Cardiac septum (tissue), 1 donor: ENCODE measurements around the gene TRAPPC2B. TPM values are rescaled to one million over a fixed set of nuclear protein-coding genes. Genes with fewer than 3 reads are reported as not detected.
"Not testable (repeated sequence)": the region's sequence is repeated elsewhere in the genome, so short reads cannot be mapped to it uniquely, and the experiment has no call there.

Experiments
- DNase-seq: peaks from one replicate; pipeline ENCODE4 v3.0.0-alpha.2; 2020; ENCODE audit warnings: low spot score
- intact Hi-C: fragments of 100-400 bp; cut with DNase I; formaldehyde crosslinking; loops from one replicate; pipeline ENCODE4 v1.14.0; 2022
- total RNA-seq: library from RNA; stranded (reverse); fragmentation: NEBNext Ultra II Directional; extraction: Animal tissue kit (Norgen Biotek cat#: 25700); gene quantifications from one replicate; pipeline ENCODE4 v1.2.1, GENCODE V29; 2021
- donor health status: DM: no; HTN: no; CAD: no.

The TRAPPC2B gene
- total RNA-seq, 1 donor from 2014 or later: 10.2 TPM

DNA sequence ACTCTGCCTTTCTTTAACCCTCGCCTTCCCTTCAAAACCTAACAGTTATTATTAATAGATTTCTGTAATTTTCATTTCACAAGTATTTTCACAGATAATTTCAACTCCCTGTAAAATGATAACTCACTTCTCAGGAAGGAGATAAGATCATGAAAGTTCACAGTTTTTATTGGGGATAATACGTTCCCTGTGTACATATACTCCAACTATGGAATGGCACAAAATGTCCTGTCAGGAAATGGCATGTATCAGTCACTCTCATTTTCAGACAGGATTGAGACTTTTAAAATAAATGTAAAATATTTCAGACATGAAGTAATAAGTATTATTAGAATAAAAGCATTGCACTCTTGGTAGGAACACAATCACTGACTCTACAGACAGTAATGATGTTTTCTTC, 932 bp upstream of the TRAPPC2B start:
- intact Hi-C loops: loop anchor here (2.0 to 5.0 kb wide), 2 partner anchors 26 to 40 kb away; partner anchors contain the start of genes ZNF543 and ZNF548
- no peak for DNase-seq

DNA sequence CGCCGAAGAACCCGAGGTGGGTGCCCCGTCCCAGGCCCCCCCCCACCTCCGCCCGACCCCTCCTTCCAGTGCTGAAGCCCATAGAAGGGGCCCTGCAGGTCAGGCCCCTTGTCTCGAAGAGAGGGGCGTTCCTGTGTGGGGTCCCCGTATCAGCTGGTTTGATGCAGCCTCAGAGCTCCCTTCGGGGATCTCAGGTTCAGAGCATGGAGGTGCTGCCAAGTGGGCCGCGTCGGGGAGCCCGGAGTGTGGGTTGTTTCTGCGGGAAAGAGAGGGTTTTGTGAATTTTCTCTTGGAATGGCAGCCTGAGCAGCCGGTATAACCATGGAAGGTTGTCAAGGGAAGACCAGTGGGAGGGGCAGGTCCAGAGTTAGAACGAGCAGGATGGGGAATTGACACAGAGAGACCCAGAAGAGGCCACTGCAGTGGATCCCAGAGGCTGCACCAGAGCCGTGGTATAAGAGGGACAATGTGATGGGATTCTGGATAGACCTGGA, 384 bp downstream of the TRAPPC2B start:
- intact Hi-C loops: loop anchor here (1.0 to 5.0 kb wide), 3 partner anchors 25 to 83 kb away; partner anchors contain the start of genes ZNF460, ZNF543 and ZNF548
- DNase-seq: no peak

DNA sequence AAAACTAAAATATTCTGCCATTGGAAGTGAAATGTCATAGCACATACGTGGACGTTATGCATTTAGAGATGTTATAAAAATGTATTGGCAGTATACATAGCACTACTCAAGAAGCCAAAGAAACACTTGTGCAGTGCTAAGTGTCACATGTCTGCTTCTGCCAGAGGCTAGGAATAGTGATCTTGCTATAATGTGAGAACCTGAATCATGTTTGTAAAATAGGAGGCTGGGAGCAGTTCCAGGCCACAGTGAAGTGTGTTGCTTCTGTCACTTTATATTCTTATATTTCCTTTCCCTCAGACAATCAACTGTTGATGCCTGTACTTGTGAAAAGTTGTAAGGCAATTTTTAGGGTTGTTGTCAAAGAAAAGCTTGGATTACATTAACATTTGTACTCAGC, 3.4 kb downstream of the TRAPPC2B start:
- no peak for DNase-seq
- intact Hi-C loops: no loop called here

DNA sequence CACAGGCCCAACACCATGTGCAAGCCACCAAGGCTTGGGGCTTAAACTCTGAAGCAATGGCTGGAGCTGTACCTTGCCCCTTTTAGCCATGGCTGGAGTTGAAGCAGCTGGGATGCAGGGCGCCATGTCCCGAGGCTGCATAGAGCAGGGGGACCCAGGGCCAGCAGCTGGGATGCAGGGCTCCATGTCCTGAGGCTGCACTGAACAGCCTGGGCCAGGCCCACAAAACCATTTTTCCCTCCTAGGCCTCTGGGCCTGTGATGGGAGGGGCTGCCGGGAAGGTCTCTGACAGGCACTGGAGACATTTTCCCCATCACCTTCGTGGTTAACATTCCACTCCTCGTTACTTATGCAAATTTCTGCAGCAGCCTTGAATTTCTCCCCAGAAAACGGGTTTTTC, 10.8 kb downstream of the TRAPPC2B start:
- no peak for DNase-seq
- intact Hi-C loops: no loop called here

DNA sequence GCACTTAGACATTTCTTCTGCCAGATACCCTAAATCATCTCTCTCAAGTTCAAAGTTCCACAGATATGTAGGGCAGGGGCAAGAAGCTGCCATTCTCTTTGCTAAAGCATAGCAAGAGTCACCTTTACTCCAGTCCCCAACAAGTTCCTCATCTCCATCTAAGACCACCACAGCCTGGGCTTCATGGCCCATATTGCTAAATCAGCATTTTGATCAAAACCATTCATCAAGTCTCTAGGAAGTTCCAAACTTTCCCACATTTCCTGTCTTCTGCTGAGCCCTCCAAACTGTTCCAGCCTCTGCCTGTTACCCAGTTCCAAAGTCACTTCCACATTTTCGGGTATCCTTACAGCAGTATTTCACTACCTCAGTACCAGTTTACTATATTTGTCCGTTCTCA, 11.3 kb downstream of the TRAPPC2B start:
- DNase-seq, intact Hi-C loops: not testable (repeated sequence)

DNA sequence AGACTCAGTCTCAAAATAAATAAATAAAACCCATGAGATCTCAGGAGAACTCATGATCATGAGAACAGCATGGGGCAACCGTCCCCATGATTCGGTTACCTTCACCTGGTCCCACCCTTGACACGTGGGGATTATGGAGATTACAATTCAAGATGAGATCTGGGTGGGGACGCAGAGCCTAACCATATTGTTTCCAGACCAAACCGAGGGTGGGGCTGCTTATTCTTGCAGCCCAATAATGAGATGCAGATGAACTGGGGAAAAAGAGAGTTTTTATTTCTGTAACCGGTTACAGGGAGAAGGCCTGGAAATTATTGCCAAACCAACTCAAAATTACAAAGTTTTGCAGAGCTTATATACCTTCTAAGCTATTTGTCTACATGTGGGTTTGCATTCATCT, 12.8 kb downstream of the TRAPPC2B start:
- intact Hi-C loops: no loop called here
- DNase-seq: no peak

DNA sequence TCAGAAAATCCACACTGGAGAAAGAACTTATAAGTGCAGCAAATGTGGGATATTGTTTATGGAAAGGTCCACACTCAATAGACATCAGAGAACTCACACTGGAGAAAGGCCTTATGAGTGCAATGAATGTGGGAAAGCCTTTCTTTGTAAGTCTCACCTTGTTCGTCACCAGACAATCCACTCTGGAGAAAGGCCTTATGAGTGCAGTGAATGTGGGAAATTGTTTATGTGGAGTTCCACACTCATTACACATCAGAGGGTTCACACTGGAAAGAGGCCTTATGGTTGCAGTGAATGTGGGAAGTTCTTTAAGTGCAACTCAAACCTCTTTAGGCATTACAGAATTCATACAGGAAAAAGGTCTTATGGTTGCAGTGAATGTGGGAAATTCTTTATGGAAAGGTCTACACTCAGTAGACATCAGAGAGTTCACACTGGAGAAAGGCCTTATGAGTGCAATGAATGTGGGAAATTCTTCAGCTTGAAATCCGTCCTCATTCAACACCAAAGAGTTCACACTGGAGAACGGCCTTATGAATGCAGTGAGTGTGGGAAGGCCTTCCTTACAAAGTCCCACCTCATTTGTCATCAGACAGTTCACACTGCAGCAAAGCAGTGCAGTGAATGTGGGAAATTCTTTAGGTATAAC, 14.3 kb downstream of the TRAPPC2B start:
- DNase-seq: no peak
- intact Hi-C loops: no loop called here

DNA sequence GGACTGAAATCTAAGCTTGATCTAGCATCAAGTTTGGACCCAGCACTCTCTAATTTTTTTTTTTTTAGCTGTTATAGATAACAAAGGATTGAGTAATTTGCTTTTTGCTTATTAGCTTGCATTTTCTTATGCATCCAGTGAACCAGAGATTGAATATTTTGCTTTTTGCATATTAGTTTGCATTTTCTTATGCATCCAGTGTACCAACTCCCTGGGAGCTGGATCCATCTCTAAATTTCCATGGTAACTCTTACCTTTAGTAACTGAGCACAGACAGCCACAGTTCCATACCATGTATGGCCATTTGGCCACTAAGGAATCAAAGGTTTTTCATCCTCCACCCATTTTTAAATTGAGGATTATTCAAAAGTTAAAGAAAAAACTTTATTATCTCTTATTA, 17.6 kb downstream of the TRAPPC2B start:
- intact Hi-C loops: no loop called here
- DNase-seq: no peak

DNA sequence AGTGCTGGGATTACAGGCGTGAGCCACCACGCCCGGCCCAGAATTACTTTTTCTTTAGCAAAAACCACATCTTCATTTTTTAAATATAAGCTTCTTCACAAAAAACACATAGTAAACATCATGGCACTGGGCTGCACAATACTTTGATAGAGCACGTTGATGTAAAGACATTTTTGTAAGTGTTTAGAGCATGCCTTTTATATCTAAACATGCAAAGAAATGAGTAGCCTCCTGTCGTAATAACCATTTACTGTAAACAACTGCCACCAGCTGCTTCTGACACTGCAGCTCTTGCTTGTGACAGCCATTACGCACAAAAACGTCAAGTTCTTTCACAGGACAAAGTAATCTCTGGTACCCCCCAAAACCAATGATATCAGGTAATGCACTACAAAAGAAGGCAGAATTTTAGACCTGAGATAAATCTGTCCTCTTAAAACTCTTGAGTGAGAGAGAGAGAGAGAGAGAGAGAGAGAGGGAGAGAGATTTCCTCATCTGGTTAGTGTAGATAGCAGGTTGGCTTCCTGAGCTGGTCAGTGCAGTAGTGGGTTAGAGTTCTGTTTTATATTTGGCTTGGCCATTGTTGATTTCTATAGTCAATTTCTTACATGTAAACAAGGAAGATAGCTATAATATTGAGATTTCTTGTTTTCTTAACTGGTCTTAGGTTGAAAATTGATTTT, 19.6 kb downstream of the TRAPPC2B start:
- no peak for DNase-seq
- intact Hi-C loops: no loop called here

DNA sequence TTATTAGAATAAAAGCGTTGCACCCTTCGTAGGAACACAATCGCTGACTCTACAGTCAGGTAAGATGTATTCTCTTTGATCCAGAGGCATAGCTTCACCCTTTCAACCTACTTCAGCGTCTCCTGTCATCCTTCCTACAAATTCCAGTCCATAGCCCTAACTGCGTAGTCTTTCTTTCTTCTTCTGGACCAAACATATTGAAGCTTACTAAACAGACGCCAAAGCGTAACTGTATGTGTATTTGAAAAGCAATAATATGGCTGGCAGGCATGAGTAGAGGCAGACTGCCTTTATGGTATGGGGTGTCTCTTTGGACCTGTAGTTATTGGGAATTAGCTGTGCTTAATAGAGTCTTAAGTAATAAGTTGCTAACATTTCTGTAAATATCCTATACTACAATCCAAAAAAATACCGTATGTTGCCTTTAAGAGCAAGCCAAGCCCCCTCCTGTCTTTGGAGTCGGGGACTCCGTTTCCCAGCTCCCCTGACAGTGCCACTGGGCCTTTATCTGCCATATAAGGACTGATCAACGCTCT, 25.9 kb downstream of the TRAPPC2B start:
- no peak for DNase-seq
- intact Hi-C loops: loop anchor here (2.0 kb wide), 1 partner anchor 26 kb away; the partner anchor contains the start of genes TRAPPC2B and ZNF547

DNA sequence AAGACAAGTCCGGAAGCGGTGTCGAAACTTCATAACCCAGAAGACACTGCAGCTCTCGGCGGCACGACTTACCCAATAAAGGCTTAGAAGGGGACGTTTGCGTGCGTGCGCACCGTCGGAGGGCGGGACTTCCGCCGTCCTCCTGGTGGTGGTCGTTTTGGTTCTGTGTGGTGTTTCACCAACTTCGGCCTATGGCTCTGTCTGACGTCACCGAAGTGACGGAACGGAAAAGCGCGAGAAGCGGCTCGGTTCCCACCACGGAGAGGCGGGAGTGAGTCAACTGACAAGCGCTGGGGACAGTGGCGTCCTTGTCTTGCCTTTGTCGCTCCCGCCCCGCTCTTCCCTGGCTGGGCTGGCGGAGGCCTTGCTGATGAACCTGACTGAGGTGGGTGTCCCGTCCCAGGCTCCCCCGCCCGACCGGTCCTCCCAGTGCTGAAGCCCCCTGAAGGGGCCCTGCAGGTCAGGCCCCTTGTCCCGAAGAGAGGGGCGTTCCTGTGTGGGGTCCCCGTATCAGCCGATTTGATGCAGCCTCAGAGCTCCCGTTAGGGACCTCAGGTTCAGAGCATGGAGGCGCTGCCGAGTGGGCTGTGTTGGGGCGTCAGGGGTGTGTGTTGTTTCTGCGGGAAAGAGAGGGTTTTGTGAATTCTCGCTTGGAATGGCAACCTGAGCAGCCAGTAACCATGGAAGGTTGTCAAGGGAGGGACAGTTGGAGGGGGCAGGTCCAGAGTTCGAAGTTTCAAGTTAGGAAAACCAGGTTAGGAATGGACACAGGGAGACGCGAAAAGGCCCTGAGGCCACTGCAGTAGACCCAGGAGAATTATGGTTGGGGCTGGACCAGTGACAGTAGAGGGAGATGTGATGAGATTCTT, 26.6 kb downstream of the TRAPPC2B start, which contains the start of gene ZNF548:
ZNF548 (plus strand) TSS at position 125 of the 869 bp plus-strand sequence; CDS start at position 371, 246 bp downstream.
- peak; percentile 95 for DNase-seq

DNA sequence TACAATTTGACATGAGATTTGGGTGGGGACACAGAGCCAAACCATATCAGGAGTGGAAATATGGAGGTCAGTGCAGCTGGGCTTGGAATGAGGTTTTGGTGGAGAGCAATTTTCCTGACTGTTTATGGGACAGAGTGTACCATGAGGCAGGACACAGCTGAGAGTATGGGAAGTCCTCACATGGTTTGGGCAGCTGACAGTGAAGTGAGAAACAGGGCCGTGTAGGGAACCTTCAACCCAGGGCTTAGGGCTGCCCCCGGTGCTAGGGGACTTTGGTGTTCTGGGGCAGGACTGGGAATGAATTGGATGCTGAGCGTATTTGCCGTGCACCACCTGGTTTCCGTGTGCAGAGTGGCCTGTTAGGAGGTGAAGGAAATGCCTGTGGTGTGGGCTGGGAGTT, 32.4 kb downstream of the TRAPPC2B start:
- intact Hi-C loops: no loop called here
- no peak for DNase-seq

More for the DNA sequence above, 26.6 kb downstream of the TRAPPC2B start, which contains the start of gene ZNF548:
- intact Hi-C loops: loop anchor here (2.0 to 5.0 kb wide), 2 partner anchors 27 to 38 kb away; partner anchors contain the start of genes TRAPPC2B, ZNF304 and ZNF547

DNA sequence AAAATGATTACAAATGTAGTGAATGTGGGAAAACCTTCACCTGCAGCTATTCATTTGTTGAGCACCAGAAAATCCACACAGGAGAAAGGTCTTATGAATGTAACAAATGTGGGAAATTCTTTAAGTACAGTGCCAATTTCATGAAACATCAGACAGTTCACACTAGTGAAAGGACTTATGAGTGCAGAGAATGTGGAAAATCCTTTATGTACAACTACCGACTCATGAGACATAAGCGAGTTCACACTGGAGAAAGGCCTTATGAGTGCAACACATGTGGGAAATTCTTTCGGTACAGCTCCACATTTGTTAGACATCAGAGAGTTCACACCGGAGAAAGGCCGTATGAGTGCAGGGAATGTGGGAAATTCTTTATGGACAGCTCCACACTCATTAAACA, 35.5 kb downstream of the TRAPPC2B start:
- intact Hi-C loops: no loop called here
- no peak for DNase-seq

DNA sequence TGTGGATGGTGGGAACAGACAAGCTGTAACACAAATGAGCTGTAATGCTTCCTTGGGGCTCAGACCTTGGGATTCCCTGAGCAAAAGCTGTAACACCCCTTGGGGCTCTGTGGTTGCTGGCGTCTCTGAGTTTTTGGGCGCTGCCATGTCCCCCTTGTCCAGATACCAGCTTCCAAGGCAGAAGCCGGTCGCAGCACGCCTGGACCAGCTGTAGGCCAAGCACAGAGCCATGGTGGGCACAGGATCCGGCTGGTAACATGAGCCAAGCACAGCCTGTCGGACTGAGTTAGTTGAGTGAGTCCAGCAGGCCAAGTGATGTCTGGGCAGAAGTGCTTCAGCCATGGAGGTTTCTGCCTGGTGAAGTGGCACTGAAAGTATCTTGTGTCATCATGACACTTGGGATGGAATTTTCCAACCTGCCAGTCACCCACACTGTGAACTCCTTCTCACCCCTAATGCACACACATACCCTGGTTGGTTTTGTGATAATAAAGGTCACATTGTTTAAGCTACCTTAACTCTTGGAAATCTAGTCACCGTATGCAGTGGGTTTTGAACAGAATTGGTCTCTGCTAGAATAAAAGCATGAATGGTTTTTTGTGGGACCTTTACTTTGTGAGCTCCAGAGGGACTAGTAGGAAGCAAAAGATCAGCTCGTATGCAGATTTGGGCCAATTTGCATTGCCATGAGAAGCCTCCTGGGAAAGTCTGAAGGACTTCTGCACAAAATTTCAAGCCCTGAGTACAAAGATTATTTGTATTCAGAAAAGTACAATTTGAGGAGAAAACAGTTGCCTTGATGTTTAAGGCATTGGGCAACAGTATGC, 40.6 kb downstream of the TRAPPC2B start:
- intact Hi-C loops: no loop called here
- no peak for DNase-seq

DNA sequence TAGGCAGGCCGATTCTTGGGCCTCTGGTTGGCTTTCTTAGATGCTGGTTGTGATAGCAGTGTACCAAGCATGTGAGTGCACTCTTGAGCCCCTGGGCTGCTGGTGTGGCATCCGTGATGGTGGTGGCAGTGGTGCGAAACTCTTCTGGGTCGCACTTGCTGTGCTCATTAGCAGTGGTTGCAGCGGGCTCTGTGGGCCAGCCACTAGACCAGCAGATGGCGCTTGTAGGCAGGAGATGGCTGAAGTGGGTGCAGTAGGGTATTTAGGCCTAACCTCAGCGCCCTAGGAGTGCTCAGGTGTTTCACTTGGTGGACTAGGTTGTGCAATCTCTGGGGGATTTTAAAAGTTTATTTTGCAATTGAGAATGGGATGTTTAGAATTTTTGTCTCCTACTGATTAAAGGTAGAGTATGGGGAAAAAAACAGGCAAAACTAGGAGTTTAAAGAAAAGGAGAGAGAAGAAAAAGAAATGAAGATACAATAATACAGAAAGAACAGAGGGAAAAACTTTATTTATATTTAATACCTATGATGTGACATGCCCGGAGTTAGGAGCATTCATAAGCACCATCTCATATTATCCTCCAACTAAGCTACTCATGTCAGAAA, 43.3 kb downstream of the TRAPPC2B start:
- peak; percentile 78 for DNase-seq
- intact Hi-C loops: no loop called here

DNA sequence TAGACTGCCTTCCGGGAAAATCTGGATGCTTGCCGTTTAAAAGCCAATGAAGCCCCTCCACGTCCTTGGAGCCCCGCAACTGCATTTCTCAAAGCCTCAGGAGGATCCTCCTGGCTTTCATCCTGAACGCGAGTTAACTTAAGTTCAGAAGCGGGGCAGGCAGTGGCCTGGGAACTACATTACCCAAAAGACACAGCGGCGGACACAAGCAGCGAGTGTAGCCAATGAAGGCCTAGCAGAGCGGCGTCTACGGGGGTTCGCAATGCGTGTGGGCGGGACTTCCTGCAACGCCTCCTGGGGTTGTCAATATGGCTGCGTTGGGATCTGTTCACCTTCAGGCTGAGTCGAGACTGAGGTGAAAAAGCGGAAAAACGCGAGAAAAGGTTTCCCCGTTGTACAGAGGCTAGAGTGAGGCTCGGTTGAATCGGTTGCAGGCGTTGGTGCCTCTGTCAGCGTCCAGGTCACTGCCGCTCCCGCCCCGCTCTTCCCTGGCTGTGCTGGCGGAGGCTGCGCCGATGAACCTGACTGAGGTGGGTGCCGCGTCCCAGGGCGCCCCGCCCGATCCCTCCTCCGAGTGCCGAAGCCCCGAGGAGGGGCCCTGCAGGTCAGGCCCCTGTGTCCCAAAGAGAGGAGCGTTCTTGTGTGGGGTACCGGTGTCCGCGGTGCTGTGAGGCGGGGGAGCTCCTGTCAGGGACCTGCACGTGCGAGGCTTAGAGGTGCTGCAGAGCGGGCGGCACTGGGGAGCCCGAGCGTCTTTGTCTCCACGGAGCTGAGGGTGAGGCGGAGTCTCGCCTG, 47.7 kb downstream of the TRAPPC2B start, which contains the start of gene ZNF17:
ZNF17 (plus strand) TSS at position 285 of the 795 bp plus-strand sequence. CDS start 2,455 bp downstream, outside the sequence.
- peak; percentile 96 for DNase-seq
- intact Hi-C loops: no loop called here
